Measurements from ENCODE around the gene IL17RB. TPM values are rescaled to one million over a fixed set of nuclear protein-coding genes. Genes with fewer than 3 reads are reported as not detected.

The IL17RB gene
- total and polyA plus RNA-seq, 2 of the 8 experiments (the other 6 are each of a cell fraction or from before 2014, with no cell fraction given) = 7.0 to 24.6 TPM

- TF ChIP-seq TAF1 (IDR thresholded peaks at IDR 0.05; ENCODE audit: low read depth, low read length) (no peak), GTF2F1 (IDR thresholded peaks at IDR 0.05; ENCODE audit: borderline replicate concordance, low read depth, low read length) (no peak), PHF8 (conservative IDR thresholded peaks at IDR 0.05; ENCODE audit: low read depth, low read length) (no peak), TEAD4 (IDR thresholded peaks at IDR 0.05; ENCODE audit: low read depth, low read length) (no peak), HDAC6 (IDR thresholded peaks at IDR 0.05; ENCODE audit: low read depth, low read length) (no peak)
- TF ChIP-seq, protein P1, sequence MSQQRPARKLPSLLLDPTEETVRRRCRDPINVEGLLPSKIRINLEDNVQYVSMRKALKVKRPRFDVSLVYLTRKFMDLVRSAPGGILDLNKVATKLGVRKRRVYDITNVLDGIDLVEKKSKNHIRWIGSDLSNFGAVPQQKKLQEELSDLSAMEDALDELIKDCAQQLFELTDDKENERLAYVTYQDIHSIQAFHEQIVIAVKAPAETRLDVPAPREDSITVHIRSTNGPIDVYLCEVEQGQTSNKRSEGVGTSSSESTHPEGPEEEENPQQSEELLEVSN (IDR thresholded peaks at IDR 0.05) = no peak
These were observed 39.1 kb upstream of the IL17RB start (continued) for GRCh38 chr3:53807117-53807810.
